ENCODE data around the gene PDCD4.
"Not testable (repeated sequence)": the region's sequence is repeated elsewhere in the genome, so short reads cannot be mapped to it uniquely, and the experiment has no call there.

PDCD4 gene

DNA sequence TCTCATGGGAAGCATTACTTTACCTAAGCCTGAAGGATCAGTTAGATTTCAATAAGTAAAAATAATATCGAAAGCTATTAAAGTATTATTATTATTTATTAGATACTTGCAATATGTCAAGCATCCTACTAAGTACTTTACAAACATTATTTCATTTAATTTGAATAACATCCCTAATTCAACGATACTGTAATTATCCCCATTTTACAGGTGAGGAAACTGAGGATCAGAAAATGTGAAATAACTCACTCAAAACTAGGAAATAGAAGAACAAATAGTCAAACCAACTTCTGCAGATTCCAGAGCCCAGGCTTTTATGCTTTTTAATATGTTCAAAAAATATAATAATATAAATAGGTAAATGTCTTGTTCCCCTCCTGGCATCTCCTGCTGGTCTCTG is 10.3 kb upstream of the PDCD4 start:
- DNase-seq (ENCODE audit: low read depth), result no peak

DNA sequence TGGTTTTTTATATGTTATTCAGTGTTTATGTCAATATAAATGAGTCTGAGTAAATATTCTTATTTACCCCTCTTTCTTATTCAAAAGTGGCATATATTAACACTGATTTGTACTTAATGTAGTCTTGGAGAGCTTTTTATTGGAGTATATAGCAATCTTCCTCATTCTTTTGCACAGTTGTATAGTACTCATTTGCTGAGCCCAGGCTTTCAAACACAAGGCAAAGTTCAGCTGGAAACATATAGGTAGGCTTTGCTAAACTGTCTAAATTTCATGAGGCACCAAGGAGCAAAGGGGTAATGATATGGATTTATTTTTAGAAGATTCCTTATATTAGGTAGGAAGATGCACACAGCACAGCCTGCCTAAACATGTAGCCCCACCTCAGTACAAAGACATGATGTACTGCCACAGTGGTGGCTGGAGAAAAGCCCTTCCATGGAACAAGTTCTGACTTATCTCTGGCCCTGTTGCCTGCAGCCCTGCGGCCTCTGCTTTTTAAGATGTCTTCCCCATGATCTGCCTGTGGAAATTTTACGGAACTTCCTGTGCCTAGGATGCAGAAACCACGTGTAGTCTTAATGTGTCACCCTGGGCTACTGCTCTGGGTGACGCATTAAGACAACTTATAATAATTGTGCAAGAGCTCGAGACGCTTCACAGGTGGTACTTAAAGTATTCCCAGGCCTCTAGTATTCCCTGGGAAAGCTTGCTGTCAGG is 9.6 kb upstream of the PDCD4 start:
- DNase-seq (ENCODE audit: low read depth), result no peak

DNA sequence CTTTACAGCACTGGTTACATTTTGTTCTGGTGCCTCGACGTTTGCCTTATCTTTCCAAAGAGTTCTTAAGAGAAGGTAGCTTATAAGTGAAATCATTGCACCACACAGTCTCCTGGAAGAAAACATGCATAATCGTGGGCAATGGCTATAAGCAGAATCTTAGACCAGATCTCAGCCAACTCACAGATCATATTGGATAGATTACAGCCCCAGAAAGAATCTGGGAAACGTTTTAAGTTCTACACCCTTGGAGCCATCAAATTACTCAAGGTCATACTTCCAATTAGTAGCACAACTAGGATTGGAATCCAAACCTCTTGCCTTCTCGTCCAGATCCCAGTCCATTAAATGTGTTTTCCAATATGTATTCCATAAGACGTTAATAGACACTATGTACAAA is 8.8 kb upstream of the PDCD4 start:
- no peak for DNase-seq (ENCODE audit: low read depth)

DNA sequence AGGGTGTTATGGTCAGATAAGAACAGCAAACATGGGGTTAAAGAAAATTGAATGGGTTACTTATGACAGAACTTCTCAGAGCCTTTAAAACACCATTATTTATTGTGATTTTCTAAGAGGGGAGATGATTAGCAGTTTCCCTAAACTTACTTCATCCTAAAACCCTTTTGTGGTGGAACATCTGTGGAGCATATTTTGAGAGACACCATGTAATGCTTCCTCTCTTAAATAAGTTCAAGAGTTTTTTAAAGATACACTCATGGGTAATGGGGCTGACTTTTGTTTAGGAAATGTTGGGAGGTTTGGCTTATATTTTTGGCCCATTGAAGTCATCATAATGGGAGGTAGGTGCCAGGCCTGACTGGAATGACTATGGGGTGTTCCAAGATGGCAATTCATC is 8.4 kb upstream of the PDCD4 start:
- DNase-seq (ENCODE audit: low read depth), result no peak

DNA sequence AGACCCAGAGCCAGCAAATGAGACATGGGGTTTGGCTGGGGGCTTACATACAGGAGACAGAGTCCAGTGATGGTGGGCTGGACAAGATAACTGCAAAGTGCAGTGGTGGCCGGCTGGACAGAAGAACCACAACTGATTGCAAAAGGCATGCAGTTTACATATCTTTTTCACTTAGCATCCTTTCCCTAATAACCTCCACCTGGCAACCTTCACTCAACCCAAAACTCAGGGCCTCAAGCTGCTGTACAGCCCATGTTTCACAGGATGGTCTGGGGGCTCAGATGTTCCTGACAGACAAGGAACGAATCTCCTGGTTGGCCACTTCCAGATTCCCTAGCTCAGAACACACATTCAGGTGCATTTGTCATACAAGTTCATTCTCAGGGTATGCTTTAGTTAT is 7.8 kb upstream of the PDCD4 start:
- no peak for DNase-seq (ENCODE audit: low read depth)

DNA sequence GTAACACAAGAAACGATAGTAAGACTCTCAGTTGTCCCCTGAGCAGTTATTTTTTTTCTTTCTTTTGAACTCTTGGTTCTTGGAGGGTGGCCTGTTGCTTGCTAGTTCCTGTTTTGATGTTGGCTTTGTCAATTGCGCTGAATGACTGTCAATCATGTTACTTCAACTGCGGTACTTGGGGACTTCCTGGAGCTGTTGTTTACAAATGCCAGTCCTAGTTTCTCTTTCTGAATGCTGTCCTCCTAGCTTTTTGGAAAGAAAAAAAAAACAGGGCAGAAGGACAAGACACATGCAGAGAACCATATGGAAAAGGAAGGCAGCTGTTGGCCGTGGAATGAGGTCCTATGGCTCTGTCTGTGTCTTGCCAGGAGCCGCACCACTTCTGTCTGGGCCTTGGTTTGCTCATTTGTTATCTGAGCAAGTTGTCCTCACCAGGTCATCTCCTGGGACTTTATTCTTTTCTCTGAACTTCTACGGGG is 7.0 kb upstream of the PDCD4 start:
- no peak for DNase-seq (ENCODE audit: low read depth)

DNA sequence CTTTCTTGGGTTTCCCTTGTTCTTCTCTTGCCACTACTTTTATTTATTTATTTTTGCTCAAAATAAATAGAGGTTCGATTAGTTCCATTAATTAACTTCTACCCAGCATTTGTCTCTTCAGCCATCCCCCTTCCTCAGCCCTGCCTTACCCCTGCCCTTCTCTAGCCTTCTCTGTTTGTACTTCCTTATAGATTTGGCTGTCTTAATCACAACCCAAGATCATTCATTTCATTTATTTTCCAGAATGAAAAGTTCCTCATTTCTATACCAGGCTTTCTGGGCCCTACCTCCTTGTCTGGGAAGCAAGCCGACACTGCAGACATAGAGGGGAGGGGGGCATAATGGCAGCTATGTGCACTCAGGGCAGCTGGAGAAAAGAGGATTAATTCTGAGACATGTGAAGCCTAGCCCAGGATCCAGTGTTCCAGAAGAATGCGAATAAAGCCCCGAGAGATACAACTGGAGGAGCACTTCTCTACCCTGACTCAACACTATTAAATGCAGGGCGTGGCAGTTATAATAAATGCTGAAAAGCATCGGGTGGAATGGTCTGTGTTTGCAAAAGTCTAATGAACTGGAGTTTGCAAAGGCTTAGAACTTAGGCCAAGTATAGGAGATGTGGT is 6.4 kb upstream of the PDCD4 start:
- no peak for DNase-seq (ENCODE audit: low read depth)

DNA sequence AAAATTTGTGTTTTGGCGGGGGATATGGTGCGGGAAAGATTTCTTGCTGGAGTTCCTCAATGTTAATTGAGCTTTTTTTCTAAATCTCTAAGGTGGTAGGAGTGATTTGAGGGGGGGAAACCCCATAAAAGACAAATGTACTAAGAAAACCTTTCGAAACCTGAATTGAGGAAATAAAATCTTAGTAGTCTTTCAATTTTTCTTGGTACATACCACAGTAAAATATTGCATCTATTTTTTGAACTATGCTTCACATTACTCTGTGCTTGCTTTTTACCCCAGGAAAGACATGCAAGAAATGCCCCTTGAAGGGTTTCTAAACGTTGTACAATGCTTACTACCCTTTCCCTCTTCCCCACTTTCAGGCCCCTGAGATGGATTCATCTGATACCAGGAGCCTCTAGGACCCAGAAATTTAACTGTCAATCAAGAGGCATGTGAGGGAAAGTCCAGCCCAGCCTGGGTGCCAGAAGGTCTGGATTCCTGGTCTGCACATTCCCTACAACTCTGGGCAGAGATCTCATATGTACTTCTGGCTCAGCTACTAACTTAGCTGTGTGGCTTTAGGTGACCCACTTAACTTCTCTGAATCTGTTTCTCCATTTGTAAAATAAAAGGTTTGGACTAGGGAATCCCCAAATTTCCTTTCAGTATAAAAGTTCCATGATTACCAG is 5.8 kb upstream of the PDCD4 start:
- no peak for DNase-seq (ENCODE audit: low read depth)

DNA sequence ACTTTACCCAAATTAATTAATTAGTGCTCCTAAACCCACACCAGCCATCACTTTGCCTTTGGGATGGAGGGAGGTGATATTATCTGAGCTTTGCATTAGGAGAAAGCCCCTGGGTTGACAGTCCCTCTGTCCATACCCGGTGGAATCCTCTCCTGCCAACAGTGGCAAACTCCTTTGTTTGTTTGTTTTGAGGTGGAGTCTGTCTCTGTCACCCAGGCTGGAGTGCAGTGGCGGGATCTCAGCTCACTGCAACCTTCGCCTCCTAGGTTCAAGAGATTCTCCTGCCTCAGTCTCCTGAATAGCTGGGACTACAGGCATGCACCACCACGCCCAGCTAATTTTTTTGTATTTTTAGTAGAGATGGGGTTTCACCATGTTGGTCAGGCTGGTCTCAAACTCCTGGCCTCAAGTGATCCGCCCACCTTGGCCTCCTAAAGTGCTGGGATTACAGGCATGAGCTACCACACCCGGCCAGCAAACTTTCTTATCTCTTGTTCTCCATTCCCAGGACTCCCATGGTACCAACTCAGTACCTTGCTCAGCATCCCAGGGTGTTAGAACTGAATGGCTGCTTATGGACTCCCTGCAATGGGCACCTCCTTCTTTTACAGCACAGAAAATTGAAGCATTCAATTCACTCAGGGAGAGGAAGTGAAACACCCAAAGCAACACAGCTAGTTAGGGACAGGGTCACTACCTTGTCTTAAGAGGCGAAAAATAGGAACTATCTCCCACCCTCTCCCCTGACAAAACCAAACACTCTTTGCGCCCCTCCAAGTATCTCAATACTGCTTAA is 4.5 kb upstream of the PDCD4 start:
- not testable (repeated sequence) for DNase-seq (ENCODE audit: low read depth)

DNA sequence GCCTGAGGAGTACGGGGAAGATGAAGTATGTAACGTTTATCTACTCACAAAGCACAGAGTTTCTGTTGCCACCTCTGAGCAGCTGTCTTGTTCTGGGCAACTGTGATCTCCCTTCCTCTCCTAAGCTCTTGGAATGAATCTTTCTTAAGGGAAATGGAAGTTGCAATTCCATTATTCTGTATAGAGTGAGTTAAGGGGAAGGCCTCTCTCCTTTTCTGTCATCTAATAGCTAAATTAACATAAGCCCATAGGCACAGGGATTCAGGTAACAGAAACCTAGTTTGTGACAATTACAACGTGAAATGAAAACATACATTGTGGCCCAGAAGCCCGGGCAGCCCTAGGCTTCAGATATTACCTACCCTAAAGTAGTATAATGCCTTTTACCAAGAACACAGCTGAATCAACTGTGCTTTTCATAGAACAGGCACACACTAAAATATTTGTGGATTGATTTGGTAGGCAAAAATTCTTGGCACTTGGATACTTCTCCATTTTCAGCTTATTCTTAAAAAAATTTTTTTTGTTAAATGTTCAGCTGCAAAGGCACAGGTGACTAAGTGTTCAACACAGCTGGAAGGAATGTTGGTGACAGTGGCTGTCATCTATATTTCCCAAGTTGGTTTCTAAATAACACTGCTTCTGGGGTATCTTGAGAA is 3.8 kb upstream of the PDCD4 start:
- no peak for DNase-seq (ENCODE audit: low read depth)

DNA sequence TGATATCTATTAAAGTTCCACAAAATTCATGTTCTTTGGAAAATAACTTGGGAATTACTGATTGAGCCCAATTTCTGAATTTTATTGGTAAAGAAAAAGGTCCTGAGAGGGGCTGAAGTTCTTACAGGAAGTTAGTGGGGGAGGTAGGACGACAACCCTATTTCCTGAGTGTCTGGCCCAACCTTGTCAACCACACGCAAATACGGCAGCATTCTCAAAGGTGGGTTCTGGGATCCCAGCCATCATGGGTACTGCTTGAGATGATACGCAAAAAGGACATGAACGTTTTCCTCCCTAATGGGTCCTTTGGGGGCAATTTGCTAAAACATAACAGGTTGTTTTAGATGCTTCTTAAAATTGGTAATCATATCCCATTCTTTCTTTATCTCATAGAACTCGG is 2.7 kb upstream of the PDCD4 start:
- DNase-seq (ENCODE audit: low read depth), result no peak

DNA sequence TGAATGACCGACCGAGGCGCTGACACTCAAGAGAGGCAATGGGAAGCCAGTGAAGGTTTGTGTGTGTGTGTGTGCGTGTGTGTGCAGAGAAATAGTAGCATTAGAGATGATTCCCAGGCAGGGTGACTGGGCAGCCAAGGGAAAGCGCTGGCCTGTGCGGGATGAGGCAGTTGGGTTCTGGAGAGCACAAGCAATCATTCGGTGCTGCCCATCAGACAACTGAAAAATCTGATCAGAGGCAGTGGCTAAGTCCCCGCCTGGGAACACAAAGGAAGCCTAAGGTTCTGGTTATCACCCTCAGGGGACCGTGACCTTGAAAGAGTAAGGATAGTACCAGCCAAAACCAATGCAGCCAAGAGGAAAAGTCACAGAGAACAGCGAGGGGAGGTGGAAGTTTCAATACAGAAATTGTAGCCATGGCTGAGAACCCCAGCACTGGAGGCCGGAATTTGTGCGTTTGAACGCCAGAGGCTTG is 868 bp upstream of the PDCD4 start:
- no peak for DNase-seq (ENCODE audit: low read depth)

DNA sequence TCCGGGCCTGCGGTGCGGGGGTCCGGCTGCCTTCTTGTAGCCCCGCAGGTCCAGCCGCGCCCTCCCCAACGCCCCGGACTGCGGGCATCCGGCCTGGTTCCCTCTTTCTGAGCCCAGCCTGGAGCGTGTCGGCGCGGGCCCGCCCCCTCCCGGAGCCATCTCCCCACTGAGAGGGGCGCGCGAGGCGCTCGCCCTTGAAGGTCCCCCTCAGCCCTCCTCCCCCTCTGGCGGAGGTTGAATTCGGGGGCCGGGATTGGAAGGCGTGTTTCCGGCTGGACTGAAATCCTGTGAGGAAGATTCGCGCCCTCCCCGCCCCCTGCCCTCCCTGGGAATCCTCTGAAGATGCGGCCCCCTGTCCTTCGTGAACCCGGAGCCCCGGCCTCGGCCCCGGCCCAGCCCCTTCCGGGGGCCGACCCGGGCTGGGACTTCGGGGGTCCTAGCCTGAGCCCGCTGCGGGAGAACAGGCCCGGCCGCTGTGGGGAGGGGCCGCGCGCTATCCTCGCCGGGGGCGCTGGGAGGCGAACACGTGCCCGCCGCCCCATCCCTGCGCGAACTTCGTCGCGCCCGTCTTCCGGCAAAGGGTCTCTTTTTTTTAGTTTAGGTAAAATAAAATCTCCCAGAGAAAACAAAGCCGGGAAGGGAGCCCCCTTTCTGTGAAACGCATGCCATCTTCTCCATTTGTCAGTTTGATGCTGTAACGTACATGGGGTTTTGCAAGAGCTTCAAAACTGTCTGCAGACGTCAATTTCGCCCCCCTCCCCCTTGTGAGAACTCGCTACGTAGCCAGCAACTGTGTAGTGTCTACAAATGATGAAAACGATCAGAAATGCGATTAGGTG is 636 bp downstream of the PDCD4 start:
- no peak for DNase-seq (ENCODE audit: low read depth)

DNA sequence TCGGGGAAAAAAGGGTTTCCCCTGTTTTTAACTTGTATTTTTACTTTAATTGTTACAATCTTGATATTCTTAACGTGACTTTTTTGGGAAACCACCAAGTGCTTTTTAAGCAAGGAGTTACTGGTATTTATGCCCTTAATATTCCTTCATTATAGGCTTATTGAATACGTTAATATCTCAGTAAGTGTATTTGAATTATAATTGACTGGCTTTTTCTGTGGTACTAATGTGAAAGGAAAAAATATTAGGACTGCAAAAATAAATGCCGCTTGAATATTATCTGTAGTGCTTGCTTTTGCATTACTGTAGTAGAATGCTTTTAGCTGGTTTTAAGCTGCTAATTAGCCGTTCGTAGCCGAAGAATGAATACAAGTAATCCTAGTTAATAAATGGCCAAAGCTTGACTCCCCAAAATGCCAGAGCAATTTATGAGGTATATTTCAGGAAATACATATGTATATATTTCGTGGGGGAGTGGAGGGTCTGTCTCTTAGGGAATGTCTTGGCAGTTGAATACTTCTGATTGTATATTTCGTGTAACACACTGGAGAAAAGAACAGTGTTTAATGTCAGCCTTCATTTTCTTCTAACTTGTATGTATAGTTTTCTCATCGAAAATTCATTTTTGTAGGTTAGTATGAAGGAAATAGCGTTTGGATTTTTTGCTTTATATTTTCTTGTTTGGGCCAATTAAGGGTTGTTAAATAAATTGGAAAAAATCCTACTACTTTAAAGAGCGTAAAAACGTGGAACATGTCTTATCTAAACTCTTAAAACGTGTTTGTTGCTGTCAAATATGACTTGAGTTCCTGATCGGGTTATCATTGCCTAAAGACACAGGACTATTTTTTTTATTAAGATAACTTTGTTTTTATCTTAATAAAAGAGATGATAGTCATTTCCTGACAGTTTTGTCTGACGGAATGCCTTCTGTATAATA is 1.5 kb downstream of the PDCD4 start:
- DNase-seq (ENCODE audit: low read depth), result no peak

DNA sequence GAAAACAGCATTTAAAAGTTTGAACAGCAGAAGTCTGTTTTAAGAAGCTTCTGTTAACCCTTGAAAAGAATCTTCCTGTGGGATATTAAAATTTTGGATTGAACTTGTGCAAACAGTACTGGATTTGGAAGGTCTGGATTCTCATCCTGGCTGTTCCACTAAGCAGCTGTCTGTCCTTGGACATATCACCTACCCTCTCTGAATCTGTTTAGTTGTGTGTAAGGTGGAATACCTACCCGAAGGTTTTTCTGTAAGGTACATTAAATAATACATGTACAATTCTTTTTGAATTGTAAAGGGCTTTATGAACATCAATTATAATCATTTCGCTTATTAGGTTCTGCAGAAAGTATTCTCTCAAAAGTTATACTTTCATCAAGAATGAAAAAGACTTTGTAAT is 2.2 kb downstream of the PDCD4 start:
- no peak for DNase-seq (ENCODE audit: low read depth)

DNA sequence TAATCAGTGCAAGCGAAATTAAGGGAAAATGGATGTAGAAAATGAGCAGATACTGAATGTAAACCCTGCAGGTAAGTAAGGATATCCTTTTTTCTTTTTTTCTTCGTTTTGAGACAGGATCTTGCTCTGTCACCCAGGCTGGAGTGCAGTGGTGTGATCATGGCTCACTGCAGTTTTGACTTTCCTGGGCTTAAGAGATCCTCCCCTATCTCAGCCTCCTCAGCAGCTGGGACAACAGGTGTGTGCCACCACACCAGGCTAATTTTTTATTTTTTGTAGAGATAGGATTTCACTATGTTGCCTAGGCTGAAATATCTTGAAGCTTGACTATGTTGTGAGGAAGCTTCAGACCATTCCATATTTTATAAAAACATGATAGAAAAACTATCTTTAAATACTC is 4.3 kb downstream of the PDCD4 start:
- no peak for DNase-seq (ENCODE audit: low read depth)

DNA sequence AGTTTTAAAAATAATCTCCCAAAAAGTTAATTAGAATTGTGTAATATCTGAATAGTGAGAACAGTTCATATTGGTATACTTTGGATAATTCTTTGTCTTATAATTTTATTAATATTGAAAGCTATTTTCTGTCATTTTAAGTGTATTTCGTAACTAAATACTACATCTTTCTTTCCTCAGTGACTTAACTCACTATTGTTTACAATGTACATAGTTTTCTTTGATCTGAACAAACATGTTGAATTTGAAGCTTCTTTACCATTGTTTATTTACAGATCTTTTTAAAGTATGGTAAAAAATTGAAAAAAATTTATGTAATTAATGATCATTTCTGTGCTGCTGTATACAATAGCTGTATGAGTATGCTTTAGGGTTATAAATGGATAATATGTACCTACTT is 5.1 kb downstream of the PDCD4 start:
- DNase-seq (ENCODE audit: low read depth), result no peak

DNA sequence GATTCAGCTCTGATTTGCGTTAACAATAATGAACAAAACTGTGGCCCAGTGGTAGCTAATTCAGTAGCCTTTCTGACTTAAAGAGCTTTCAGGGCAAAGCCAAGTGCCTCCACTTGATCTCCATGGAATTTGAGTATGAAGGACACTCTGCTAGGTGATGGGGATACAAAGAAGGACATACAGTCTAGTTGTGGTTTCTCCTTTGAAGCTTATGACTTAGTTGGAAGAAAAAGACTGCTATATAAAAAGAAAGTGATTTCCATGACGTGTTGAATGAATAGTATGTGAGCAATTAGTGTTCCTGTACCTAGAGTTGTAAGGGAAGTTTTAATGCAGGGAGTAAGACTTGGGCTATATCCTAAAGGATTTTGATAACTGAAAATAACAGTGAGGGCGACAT is 8.3 kb downstream of the PDCD4 start:
- DNase-seq (ENCODE audit: low read depth), result no peak

DNA sequence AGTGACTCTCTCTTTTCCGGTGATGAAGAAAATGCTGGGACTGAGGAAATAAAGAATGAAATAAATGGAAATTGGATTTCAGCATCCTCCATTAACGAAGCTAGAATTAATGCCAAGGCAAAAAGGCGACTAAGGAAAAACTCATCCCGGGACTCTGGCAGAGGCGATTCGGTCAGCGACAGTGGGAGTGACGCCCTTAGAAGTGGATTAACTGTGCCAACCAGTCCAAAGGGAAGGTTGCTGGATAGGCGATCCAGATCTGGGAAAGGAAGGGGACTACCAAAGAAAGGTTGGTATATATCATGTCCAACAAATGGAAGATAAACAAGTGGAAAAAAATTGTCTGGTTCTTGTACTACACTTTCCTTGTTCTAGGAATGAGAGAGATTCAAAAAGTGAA is 9.5 kb downstream of the PDCD4 start:
- no peak for DNase-seq (ENCODE audit: low read depth)

DNA sequence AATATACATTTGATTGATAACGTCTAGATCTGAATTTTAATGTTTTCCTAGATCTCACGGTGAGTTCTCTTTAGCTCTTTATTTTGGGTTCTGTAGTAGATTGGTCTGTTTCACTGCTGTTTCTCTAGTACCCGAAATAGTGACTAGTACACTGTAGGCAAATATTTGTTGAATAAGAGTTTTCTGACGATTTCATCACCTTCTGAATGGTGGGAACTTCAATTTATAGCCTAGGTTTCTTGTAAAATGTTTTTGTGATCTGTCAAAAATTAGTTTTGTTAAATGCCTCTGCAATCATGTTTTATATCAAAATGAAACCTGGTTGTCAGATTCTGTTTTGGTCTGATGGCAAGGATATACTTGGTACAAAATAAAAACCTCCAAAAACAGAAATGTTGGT is 10.2 kb downstream of the PDCD4 start:
- no peak for DNase-seq (ENCODE audit: low read depth)

All from HS-5 (cell line).